K562 (cell line): ENCODE data around the gene LYPLA2.

ENCODE experiments used
- EZH2 ChIP-seq: IDR thresholded peaks from 2 replicates; pipeline ENCODE4 v1.6.1; 2012; ENCODE audit warnings: low read depth, mild to moderate bottlenecking, inconsistent platforms, low read length, borderline replicate concordance
- POLR2A ChIP-seq: fragments of 450-650 bp; conservative IDR thresholded peaks from 2 replicates; pipeline ENCODE4 v1.6.1; 2016
- POLR3A ChIP-seq: IDR thresholded peaks from 2 replicates; pipeline ENCODE4 v1.6.1; 2011; ENCODE audit warnings: borderline replicate concordance, mild to moderate bottlenecking, moderate library complexity; ENCODE audit not compliant: insufficient read length, insufficient read depth; ENCODE audit errors: extremely low read depth
- XRCC5 ChIP-seq: fragments of 200-400 bp; formaldehyde crosslinking; IDR thresholded peaks from 2 replicates; pipeline ENCODE4 v1.6.1; 2017; ENCODE audit warnings: low read depth, mild to moderate bottlenecking, low read length
- ZBTB26 ChIP-seq: fragments of 450-650 bp; formaldehyde crosslinking; IDR thresholded peaks from 2 replicates; pipeline ENCODE4 v1.4.0; 2022; ENCODE audit warnings: missing genetic modification characterization
- ZC3H8 ChIP-seq: fragments of 450-650 bp; IDR thresholded peaks from 2 replicates; pipeline ENCODE4 v1.6.1; 2017
- ZNF408 ChIP-seq: fragments of 250-450 bp; sonication (Bioruptor Pico); IDR thresholded peaks from 2 replicates; pipeline ENCODE4 v1.4.0; 2020; ENCODE audit warnings: low read depth, mild to moderate bottlenecking, moderate library complexity

- no peak for TF ChIP-seq XRCC5
- TF ChIP-seq POLR2A, result peak; percentile 98
- TF ChIP-seq EZH2, result no peak
- TF ChIP-seq ZBTB26, result no peak
- no peak for TF ChIP-seq ZNF408
- TF ChIP-seq POLR3A, result no peak
- TF ChIP-seq ZC3H8, result no peak
Measured at GRCh38 chr1:23777979-23778814, 12.7 kb upstream of the LYPLA2 start, which contains the start of gene PITHD1.
